ENCODE results near the gene FNDC3B. TPM values are rescaled to one million over a fixed set of nuclear protein-coding genes. Genes with fewer than 3 reads are reported as not detected.

Gene FNDC3B
- total and polyA plus RNA-seq, 9 of the 15 experiments (the other 6 are each of a cell fraction or from before 2014, with no cell fraction given): 7.0 to 35.8 (median 16.2) TPM

GRCh38 chr3:172018364-172018763, 21.0 kb upstream of the FNDC3B start (continued):
- TF ChIP-seq ZNF407 (IDR thresholded peaks at IDR 0.05; ENCODE audit: low read depth) (no peak), SP2 (IDR thresholded peaks at IDR 0.05; ENCODE audit: extremely low read depth, low read depth, low read length, poor library complexity, severe bottlenecking) (no peak), CSDE1 (IDR thresholded peaks at IDR 0.05) (no peak), IRF9 (tag; IDR thresholded peaks at IDR 0.05) (no peak), PHF20 (IDR thresholded peaks at IDR 0.05; ENCODE audit: partially characterized antibody) (no peak), RNF219 (CRISPR knock-in tag; IDR thresholded peaks at IDR 0.05) (no peak)
